ENCODE results near the gene RYR1. TPM values are rescaled to one million over a fixed set of nuclear protein-coding genes. Genes with fewer than 3 reads are reported as not detected.
"Not testable (repeated sequence)": the region's sequence is repeated elsewhere in the genome, so short reads cannot be mapped to it uniquely, and the experiment has no call there.

RYR1 gene
- total RNA-seq, 1 donor from 2014 or later, result 4.9 TPM

DNA sequence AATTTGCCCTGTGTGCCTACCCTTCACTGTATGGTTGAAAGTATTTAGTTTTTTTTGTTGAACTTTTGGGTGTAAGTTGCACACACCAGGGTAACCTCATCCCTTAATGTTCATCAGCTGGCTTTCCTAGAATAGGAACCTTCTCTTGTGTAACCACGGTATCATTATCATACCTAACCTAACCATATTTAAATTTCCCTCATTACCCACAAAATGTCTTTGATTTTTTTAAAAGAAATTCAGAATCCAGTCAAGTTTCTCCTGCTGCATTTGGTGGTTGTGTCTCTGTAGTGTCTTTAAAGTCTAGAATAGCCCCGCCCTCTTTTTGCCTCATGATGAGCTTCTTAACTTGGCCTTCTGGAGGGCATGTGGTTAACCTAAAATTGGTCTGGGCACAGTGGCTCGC is 80.3 kb downstream of the RYR1 start:
- no peak for DNase-seq (ENCODE audit: low spot score)

DNA sequence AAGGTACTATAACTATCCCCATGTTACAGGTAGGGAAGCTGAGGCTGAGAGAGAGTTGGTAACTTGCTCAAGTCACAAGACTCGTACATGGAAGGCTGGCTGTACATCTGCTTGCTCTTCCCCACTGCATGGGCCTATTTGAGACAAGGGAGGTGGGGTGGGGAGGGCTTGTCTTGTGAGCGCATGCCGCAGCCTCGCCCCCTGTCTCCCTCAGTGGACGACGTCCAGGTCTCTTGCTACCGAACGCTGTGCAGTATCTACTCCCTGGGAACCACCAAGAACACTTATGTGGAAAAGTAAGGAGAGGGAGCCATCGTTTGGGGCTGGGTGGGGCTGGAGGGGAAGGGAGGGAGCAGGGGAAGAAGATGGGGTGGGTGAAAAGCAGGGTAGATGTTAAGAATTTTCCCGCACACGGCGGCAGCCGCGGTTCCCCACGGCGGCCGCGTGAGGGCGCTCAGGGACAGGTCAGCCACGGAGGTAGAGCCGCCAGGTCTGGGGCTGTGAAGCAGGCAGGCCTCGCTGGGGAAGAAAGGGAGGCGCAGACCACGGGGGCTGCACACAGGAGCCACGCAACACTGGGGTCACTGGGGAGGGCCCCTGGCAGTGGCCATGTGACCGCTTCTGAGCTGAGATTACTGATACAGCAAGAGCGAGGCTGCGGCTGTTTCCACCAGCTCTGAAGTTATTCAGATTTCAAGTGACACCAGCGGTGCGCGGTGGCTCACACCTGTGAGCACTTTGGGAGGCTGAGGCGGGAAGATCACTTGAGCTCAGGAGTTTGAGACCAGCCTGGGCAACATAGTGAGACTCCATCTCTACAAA is 81.5 kb downstream of the RYR1 start:
- peak; percentile 61 for DNase-seq (ENCODE audit: low spot score)

DNA sequence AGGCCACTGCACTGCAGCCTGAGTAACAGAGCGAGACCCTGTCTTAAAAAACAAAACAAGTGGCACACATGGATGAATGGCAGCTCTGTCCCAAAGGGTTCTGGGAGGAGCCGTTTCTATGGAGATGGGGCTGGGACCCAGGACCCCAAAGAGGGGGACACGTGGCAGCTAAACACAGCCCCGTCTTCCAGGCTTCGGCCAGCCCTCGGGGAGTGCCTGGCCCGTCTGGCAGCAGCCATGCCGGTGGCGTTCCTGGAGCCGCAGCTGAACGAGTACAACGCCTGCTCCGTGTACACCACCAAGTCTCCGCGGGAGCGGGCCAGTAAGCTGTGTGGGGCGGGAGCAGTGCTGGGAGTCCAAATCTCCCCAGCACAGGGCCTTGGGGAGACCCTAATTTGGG is 82.4 kb downstream of the RYR1 start:
- DNase-seq (ENCODE audit: low spot score), result no peak

DNA sequence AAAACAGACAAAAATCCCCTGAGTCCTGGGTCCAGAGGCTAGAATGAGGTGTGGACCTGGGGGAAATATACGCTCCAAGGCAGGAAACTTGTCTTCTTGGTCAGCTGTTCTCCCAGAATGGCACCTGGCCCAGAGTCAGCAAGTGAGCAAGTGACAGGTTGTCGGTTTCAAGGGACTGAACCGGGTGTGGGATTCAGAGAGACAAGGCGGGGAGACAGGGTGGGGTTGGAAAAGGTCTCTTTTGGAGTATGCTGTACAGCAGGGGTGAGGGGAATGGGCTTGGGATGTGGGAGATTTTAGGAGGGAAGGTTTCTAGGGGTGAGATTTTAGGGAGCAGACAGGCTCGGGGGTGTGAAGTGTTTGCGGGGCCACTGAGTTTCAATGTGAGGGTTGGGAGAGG is 83.3 kb downstream of the RYR1 start:
- no peak for DNase-seq (ENCODE audit: low spot score)

DNA sequence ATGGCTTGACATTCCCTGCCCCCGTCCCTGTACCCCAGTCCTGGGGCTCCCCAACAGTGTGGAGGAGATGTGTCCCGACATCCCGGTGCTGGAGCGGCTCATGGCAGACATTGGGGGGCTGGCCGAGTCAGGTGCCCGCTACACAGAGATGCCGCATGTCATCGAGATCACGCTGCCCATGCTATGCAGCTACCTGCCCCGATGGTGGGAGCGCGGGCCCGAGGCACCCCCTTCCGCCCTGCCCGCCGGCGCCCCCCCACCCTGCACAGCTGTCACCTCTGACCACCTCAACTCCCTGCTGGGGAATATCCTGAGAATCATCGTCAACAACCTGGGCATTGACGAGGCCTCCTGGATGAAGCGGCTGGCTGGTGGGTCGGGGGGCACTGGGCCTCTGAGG is 83.8 kb downstream of the RYR1 start:
- DNase-seq (ENCODE audit: low spot score), result no peak

DNA sequence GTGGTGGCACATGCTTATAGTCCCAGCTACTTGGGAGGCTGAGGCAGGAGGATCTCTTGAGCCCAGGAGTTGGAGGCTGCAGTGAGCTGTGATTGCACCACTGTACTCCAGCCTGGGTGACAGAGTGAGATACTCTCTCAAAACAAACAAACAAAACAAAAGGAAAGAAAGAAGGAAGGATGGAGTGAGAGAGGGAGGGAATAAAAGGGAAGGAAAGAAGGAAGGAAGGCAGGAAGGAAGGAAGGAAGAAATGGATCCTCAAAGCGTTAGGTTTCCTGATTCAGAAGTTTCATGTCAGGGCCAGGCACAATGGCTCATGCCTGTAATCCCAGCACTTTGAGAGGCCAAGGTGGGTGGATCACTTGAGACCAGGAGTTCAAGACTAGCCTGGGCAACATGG is 84.5 kb downstream of the RYR1 start:
- not testable (repeated sequence) for DNase-seq (ENCODE audit: low spot score)

DNA sequence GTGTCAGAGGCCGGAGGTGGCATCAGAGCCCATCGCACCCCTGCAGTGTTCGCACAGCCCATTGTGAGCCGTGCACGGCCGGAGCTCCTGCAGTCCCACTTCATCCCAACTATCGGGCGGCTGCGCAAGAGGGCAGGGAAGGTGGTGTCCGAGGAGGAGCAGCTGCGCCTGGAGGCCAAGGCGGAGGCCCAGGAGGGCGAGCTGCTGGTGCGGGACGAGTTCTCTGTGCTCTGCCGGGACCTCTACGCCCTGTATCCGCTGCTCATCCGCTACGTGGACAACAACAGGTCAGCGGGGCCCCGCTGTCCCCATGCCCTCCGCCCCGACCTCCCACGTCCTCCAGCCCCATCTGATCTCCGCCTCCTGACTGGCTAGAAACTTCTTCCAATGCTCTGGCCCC is 85.7 kb downstream of the RYR1 start:
- DNase-seq (ENCODE audit: low spot score), result no peak

DNA sequence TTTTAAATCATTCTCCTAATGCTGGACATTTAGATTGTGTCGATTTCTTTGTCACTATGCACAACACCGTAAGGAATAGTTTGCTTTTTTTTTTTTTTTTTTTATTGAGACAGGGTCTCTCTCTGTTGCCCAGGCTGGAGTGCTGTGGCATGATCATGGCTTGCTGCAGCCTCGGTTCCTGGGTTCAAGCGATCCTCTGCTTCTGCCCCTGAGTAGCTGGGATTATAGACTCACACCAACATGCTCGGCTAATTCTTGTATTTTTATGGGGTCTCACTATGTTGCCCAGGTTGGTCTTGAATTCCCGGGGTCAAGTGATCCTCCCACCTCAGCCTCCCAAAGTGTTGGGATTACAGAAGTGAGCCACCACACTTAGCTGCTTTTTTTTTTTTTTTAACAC is 86.5 kb downstream of the RYR1 start:
- DNase-seq (ENCODE audit: low spot score), result no peak

DNA sequence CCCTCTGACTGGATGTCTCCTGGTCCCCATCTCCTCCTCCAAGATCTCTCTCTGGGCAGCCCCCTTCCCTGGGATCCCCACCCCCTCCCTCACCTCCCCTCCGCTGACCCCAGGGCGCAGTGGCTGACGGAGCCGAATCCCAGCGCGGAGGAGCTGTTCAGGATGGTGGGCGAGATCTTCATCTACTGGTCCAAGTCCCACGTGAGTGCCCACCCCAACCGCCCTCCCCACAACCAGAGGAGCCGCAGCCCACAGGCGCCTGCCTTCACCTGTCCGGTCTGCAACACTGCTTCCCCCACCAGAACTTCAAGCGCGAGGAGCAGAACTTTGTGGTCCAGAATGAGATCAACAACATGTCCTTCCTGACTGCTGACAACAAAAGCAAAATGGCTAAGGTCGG is 89.4 kb downstream of the RYR1 start:
- DNase-seq (ENCODE audit: low spot score), result no peak

DNA sequence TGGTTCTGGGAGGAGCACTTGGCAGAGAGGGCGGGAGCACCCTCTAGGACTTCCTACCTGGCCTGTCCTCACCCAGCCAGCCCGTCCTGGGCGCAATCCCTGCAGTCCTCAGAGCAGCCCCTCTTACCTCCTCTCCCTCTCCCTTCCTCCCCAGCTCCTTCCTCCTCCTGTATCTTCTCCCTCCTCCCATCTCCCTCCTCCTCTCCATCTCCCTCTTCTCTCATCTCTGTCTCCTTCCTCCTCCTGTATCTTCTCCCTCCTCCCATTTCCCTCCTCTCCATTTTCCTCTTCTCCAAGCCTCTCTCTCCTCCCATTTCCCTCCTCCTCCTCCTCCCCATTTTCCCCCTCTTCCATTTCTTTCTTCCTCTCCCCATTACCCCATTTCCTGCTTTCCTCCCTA is 89.8 kb downstream of the RYR1 start:
- no peak for DNase-seq (ENCODE audit: low spot score)

DNA sequence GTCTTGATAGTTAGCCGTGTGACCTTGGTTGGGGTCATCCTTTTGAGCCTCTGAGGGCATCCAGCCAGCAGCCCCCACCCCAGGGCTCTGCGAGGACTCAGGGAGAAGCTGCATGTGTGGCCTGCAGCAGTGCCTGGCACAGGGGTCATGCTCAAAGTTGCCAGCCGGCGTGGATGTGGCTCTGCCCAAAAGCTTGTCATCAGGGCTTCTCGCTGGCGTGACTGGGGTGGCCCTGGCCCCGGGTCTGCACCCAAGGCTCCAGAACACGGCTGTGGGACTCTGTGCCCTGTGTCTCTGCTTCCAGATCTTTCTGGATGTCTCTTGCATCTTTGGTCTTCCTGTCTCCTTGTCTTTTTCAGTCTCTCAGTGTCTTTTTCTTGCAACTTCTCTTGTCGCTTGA is 90.9 kb downstream of the RYR1 start:
- no peak for DNase-seq (ENCODE audit: low spot score)

DNA sequence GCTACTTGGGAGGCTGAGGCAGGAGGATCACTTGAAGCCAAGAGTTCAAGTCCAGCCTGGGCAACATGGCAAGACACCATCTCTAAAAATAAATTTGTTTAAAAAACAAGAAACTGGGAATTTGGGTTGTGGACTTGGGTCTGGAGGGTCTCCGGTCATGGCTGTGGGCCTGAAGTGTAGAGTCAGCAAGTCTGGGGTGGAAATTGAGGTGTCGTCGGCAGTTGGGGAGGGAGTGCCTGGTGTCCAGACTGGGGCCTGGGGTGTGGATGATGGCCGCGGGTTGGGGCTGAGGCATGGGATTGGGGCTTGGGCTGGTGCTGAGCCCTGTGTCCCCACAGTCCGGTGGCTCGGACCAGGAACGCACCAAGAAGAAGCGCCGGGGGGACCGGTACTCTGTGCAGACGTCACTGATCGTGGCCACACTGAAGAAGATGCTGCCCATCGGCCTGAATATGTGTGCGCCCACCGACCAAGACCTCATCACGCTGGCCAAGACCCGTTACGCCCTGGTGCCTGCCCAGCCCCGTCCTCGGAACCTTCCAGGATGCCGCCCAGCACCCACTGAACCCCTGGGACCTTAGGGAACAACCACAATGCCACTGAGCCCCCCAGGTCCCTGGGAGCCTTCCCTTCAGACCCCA is 91.6 kb downstream of the RYR1 start:
- DNase-seq (ENCODE audit: low spot score), result no peak

DNA sequence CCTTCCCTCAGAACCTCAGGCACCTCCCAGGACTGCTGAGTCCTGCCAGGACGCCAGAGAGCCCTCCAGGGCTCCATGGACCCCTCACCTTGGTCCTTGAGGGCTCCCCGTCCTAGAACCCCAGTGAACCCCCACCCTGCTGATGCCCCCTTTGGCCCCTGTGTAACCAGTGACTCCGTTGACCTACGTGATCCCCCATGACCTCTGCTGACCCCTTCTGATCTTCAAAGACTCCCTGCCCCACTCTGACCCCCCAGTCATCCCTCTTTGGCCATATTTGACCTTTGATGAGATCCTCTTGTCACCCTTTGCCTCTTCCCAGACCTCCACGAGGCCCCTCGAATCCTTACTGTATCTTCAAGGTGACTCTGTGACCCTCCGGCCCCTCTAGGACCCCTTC is 92.9 kb downstream of the RYR1 start:
- DNase-seq (ENCODE audit: low spot score), result no peak

DNA sequence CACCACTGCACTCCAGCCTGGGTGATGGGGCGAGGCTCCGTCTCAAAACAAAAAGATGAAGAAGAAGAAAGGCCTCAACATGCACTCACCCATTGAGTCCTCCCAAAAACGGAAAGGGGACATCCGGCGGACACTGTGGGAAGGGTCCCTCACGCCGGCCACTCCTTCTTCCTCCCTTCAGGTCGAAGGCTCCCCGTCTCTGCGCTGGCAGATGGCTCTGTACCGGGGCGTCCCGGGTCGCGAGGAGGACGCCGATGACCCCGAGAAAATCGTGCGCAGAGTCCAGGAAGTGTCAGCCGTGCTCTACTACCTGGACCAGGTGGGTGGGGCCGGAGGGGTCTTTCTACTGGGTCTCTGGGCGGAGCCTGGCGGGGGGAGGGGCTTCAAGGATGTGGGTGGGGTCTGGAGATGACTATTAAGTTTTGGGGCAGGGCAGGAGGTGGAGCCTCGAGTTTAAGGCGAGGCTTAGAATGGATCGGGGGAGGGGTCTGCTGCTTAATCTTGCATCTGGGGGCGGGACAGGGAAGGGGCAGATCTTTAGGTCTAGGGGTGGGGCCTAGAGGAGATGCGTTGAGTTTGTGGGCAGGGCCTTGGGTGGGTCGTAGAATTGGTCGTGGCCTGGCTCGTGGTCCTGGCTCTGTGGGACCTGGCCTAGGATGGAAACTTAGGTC is 94.1 kb downstream of the RYR1 start:
- no peak for DNase-seq (ENCODE audit: low spot score)

DNA sequence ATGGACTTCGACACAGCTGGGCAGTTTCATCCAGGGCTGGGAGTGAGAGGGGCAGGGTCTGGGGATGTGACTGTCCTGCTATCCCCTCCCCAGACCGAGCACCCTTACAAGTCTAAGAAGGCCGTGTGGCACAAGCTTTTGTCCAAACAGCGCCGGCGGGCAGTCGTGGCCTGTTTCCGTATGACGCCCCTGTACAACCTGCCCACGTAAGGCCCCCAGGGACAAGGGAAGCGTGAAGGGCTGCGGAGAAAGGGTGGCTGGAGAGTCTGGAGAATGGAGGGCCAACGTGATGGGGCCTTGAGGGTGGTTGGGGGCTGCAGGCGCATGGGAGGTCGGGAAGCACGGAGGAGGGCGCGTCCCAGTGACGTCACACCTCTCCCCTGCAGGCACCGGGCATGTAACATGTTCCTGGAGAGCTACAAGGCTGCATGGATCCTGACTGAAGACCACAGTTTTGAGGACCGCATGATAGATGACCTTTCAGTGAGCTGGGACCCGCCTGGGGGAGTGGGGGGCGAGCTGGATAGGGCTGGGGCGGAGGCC is 94.8 kb downstream of the RYR1 start:
- DNase-seq (ENCODE audit: low spot score), result no peak

DNA sequence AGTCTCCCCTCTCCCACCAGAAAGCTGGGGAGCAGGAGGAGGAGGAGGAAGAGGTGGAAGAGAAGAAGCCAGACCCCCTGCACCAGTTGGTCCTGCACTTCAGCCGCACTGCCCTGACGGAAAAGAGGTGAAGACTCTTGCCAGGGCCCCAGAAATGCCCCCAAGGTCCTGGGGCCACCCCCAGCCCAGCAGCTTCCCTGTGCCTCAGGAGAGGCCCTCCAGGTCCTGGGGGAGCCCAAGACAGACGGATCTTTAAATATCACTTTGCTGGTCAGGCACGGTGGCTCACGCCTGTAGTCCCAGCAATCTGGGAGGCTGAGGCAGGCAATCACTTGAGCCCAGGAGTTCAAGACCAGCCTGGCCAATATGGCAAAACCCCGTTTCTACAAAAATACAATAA is 95.4 kb downstream of the RYR1 start:
- DNase-seq (ENCODE audit: low spot score), result no peak

DNA sequence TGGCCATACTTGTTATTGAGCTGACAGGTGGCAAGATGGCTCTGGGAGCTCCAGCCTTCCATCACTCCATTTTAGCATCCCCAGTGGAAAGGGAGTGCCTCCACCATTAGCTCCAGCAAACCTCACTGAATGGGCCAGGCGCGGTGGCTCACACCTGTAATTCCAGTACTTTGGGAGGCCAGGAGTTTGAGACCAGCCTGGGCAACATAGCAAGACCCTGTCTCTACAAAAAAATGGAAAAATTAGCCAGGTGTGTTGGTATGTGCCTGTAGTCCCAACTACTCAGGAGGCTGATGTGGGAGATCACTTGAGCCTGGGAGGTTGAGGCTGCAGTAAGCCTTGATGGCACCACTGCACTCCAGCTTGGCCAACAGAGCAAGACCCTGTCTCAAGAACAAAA is 98.0 kb downstream of the RYR1 start:
- DNase-seq (ENCODE audit: low spot score), result no peak

DNA sequence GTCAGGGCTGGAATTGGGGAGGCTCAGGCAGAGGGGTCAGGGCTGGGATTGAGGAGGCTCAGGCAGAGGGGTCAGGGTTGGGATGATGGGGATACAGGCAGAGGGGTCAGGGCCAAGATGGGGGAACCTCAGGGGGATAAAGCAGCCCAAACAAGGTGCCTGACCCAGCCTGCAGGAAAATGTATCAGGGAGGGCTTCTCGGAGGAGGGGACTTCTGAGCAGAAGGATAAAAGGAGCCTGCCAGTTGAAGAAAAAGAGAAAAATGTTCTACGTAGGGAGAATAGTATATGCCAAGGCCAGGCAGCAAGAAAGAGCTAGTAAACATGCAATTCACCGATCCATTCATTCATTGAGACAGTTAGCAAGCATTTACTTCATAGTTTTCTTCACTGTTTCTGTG is 99.4 kb downstream of the RYR1 start:
- DNase-seq (ENCODE audit: low spot score), result no peak

DNA sequence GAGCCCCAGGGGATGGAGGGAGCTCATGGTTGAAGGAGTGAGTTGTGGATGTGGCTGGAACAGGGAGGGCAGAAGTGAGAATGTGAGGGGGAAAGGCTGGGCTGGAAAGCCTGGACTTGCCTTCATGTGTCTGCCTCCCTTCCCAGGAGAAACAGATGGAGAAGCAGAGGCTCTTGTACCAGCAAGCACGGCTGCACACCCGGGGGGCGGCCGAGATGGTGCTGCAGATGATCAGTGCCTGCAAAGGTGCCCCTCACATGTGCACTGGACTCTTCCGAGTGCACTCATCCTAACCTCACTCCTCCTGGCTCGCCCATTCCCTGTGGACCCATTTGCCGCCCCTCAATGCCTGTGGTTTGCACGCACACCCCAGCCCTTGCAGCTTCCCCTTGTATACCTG is 101.1 kb downstream of the RYR1 start:
- no peak for DNase-seq (ENCODE audit: low spot score)

DNA sequence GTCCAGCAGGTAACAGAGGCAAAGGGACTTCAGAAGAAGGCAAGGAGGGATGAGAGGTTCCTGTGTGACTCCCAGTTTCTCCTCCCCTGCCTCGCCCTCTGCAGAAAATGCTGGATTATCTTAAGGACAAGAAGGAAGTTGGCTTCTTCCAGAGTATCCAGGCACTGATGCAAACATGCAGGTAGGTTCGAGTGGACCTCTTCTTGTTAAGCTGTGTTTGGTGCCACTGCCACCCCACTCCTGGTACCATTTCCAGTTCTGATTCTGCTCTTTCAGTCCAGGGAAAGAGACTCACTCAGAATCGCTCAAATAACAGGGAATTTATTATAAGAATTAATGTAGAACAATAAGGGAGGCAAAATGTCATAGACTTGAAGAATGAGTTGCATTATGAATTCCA is 101.7 kb downstream of the RYR1 start:
- no peak for DNase-seq (ENCODE audit: low spot score)

DNA sequence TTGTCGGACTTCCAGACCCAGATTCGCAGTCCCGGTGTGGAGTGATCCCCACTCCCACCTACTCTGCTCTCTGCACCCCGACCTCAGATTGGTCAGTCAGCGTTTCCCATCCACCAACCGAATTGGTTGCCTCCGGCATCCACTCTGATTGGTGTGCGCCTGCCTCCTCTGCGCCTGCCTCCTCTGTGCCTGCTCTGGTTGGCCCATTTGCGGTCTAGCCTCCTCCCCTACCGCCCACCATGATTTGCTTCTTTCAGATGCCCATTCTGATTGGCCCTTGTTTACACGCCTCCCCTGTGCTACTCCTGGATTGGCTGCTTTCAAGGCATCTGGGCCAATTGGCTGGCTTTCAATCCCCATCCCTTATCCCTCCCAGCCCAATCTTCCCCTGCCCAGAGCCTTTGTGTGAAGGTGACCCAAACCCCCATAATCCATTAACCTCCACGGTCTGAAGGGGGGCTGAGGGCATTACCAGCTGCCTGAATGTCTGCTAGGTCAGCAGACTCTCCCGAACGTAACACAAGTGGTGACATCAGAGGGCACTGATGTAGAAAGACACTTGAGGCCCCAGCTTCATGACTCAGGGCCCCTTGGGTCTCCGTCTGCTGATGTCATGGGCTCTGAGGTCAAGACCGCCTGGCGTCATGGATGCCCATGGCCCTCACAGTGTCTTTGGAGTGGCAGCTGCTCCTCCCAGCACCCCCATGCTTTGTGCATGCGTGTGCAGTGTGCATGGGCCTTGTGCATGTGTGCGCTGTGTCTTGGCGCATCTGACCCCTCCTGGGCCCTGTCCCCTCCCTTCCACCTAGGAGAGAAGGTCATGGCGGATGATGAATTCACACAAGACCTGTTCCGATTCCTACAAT is 103.8 kb downstream of the RYR1 start:
- DNase-seq (ENCODE audit: low spot score), result no peak

DNA sequence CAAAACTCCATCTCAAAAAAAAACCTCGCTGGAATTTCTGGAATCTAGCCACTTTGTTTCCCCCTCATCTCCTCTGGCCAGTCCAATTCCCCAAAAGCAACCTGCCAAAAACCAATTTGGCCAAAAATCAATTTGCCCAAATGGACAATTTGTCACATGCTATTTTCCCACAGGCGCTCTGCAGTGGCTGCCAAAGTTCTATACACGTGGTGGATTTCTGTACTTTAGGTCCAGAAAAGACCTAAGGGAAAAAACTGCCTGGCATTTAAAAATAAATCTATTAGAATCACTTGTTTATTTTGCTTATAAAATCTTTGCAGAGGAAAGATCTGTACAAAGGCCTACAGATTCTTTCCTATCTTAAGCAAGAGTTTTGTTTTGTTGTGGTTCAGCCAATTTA is 104.9 kb downstream of the RYR1 start:
- DNase-seq (ENCODE audit: low spot score), result no peak
